MM.1S (cell line): ENCODE results near the gene KLHDC7B.

Source experiments
- DNase-seq: peaks from one replicate; pipeline ENCODE4 v3.0.0-alpha.2; 2015
- H2AFZ ChIP-seq: fragments of 300-600 bp; sonication (generic); 2 replicates; pipeline ENCODE4 v1.6.0; 2016; ENCODE audit warnings: antibody characterized with exemption, low read length
- H3F3A ChIP-seq: fragments of 300-600 bp; sonication (generic); 2 replicates; pipeline ENCODE4 v1.6.1; 2016; ENCODE audit warnings: mild to moderate bottlenecking, antibody characterized with exemption, low read length, moderate library complexity, mixed read lengths; ENCODE audit not compliant: insufficient read depth
- H3K27ac ChIP-seq: fragments of 300-600 bp; sonication (generic); 2 replicates; pipeline ENCODE4 v1.5.1; 2016; ENCODE audit warnings: mild to moderate bottlenecking, low read length
- H3K27me3 ChIP-seq: fragments of 300-600 bp; sonication (generic); replicated peaks from 2 replicates; pipeline ENCODE4 v1.6.0; 2016; ENCODE audit warnings: low read length; ENCODE audit not compliant: insufficient read depth
- H3K36me3 ChIP-seq: fragments of 300-600 bp; sonication (generic); replicated peaks from 2 replicates; pipeline ENCODE4 v1.6.1; 2016; ENCODE audit warnings: mild to moderate bottlenecking, low read length, mixed read lengths; ENCODE audit not compliant: insufficient read depth
- H3K4me1 ChIP-seq: fragments of 300-600 bp; sonication (generic); 2 replicates; pipeline ENCODE4 v1.6.1; 2016; ENCODE audit warnings: low read length, mixed read lengths
- H3K4me2 ChIP-seq: fragments of 300-600 bp; sonication (generic); 2 replicates; pipeline ENCODE4 v1.6.0; 2016; ENCODE audit warnings: low read depth, low read length
- H3K4me3 ChIP-seq: fragments of 300-600 bp; sonication (generic); 2 replicates; pipeline ENCODE4 v1.5.1; 2016; ENCODE audit warnings: low read length, mixed read lengths
- H3K79me2 ChIP-seq: fragments of 300-600 bp; sonication (generic); 2 replicates; pipeline ENCODE4 v1.6.1; 2016; ENCODE audit warnings: mixed run types, low read length, mixed read lengths
- H3K9ac ChIP-seq: fragments of 300-600 bp; sonication (generic); 2 replicates; pipeline ENCODE4 v1.6.1; 2016; ENCODE audit warnings: low read length, mixed read lengths
- H3K9me2 ChIP-seq: fragments of 300-600 bp; sonication (generic); replicated peaks from 2 replicates; pipeline ENCODE4 v1.6.1; 2016; ENCODE audit warnings: mild to moderate bottlenecking, low read length, mixed read lengths; ENCODE audit not compliant: insufficient read depth
- H3K9me3 ChIP-seq: fragments of 300-600 bp; sonication (generic); replicated peaks from 2 replicates; pipeline ENCODE4 v1.6.1; 2016; ENCODE audit warnings: mild to moderate bottlenecking, low read length, mixed read lengths; ENCODE audit not compliant: insufficient read depth
- H4K20me1 ChIP-seq: fragments of 300-600 bp; sonication (generic); 2 replicates; pipeline ENCODE4 v1.6.1; 2016; ENCODE audit warnings: mild to moderate bottlenecking, low read length, moderate library complexity, mixed read lengths; ENCODE audit not compliant: insufficient read depth
- EZH2 ChIP-seq: fragments of 300-600 bp; sonication (generic); optimal IDR thresholded peaks from 2 replicates; pipeline ENCODE3; 2017; ENCODE audit warnings: low read depth, mild to moderate bottlenecking, antibody characterized with exemption, low read length, mixed read lengths
- EZH2phosphoT487 ChIP-seq: fragments of 300-600 bp; sonication (generic); IDR thresholded peaks from 2 replicates; pipeline ENCODE4 v1.6.1; 2018; ENCODE audit warnings: antibody characterized with exemption, low read length
- TF ChIP-seq, protein P1 (sequence below): fragments of 300-600 bp; sonication (generic); IDR thresholded peaks from 2 replicates; pipeline ENCODE4 v1.5.1; 2016; ENCODE audit warnings: antibody characterized with exemption, low read length, mixed read lengths

KLHDC7B gene

DNA sequence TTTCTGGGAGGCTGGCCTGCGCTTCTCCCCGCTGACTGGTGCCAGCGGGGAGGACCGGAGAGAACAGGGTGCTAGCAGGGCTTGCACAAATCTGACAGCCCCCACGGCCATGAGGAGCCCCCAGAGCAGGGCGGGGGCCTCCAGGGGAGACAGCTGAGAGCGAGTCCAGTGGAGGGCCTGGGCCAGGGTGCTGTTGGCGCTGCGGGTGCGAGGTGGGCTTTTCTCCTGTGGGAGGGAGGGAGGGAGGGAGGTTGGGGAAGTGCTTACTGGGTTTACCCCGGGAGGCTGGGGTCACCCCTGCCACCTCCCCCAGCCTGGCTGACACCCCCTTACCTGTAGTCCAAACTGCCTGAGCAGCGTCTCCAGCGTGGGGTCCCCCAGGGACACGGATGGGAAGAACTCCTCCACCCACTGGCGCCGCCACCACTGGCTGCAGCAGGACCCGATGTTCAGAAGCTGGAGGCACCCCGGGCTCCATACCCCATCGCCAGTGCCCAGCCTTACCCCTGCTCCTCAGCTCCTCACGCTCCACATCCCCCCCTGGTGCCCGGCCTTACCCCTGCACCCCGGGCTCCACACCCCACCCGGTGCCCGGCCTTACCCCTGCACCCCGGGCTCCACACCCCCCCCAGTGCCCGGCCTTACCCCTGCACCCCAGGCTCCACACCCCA, 42.1 kb upstream of the KLHDC7B start:
- Histone ChIP-seq H3F3A (0 out of 2 replicates have a peak, but pooled peaks cover 1% of the 10 kb centered on the region), H3K9me2 (no peaks in the 10 kb centered on the region), H3K4me2 (no peak overlapping the region), H4K20me1 (no peaks in the 10 kb centered on the region), H3K36me3 (no peaks in the 10 kb centered on the region), H3K27ac (no peak overlapping the region), H3K9ac (no peak overlapping the region), H3K4me3 (no peak overlapping the region), H2AFZ (no peak overlapping the region), H3K27me3 (no peaks in the 10 kb centered on the region), H3K79me2 (peaks cover 32% of the 10 kb centered on the region), H3K4me1 (no peaks in the 10 kb centered on the region), H3K9me3 (no peaks in the 10 kb centered on the region)
- DNase-seq = no peak
- TF ChIP-seq, protein P1, sequence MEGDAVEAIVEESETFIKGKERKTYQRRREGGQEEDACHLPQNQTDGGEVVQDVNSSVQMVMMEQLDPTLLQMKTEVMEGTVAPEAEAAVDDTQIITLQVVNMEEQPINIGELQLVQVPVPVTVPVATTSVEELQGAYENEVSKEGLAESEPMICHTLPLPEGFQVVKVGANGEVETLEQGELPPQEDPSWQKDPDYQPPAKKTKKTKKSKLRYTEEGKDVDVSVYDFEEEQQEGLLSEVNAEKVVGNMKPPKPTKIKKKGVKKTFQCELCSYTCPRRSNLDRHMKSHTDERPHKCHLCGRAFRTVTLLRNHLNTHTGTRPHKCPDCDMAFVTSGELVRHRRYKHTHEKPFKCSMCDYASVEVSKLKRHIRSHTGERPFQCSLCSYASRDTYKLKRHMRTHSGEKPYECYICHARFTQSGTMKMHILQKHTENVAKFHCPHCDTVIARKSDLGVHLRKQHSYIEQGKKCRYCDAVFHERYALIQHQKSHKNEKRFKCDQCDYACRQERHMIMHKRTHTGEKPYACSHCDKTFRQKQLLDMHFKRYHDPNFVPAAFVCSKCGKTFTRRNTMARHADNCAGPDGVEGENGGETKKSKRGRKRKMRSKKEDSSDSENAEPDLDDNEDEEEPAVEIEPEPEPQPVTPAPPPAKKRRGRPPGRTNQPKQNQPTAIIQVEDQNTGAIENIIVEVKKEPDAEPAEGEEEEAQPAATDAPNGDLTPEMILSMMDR = no peak
- TF ChIP-seq EZH2phosphoT487 = no peak
- no peak for TF ChIP-seq EZH2

DNA sequence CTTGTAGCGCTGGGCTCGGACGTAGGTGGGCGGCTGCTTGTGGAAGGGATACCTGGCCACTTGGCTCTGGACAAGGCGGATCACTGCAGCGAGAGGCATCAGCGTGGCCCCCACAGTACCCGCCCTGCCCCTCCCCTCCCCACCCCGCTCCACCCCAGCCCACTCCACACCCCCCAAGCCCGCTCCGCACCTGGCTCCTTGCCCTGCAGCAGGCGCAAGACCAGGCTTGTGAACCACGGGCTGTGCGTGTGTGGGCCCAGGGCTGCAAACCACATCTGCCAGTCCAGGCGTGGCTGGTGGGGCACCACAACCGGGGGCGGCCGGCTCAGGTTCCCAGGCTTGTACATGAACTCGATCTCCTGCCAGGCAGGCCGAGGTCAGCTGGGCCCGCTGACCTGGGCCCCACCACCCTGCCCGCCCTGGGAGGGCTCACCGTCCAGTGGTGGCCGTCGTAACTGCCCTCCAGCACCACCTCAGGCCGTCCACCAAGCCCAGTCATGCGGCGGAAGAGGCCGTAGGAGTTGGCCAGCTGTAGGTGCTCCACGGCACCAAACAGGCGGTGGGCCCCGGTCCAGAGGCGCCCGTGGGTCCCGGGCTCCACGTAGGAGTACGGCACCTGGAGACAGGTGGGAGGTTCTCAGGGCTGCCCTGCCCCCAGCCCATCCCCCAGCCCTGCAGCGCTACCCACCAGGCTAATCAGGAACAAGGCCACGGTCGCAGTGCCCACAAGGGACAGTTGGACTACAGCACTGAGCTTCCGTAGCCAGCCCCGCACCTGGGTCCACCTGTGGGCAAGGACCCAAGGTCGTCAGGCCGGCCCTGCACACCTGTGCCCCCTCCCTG, 41.1 kb upstream of the KLHDC7B start:
- Histone ChIP-seq H3K36me3 (no peaks in the 10 kb centered on the region), H3K9me2 (no peaks in the 10 kb centered on the region), H3K9me3 (no peaks in the 10 kb centered on the region), H3K4me3 (no peak overlapping the region), H4K20me1 (no peaks in the 10 kb centered on the region), H3K4me1 (peaks cover 5% of the 10 kb centered on the region), H3F3A (no peaks in the 10 kb centered on the region), H2AFZ (no peak overlapping the region), H3K9ac (no peak overlapping the region), H3K79me2 (peaks cover 42% of the 10 kb centered on the region), H3K27me3 (no peaks in the 10 kb centered on the region), H3K4me2 (no peak overlapping the region), H3K27ac (no peak overlapping the region)
- DNase-seq = no peak
- TF ChIP-seq EZH2 (no peak), EZH2phosphoT487 (no peak)
- TF ChIP-seq, protein P1 = no peak

DNA sequence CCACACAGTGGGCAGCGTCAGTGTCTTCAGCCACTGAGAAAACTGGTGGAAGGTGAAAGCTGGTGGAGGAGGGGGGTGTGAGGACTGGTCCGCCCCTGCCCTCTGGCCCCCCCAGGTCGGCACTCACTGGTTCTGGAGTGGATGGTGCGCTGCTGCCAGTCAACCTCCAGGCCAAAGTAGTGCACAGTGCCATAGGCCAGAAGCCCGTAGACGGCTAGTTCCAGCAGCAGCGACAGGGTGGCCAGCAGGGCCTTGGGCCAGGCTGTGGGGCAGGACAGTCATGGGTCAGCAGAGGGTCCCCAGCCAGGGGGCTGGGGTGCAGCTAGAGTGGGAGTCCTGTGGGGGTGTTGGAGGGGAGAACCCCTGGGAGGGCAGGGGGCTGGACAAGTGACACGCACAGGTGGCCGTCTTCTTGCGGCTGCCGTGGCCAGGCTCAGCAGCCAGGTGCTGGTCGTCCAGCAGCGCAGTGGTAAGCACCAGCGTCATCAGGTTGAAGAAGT, 40.4 kb upstream of the KLHDC7B start:
- Histone ChIP-seq H3K79me2 (peaks cover 49% of the 10 kb centered on the region), H3K27ac (no peak overlapping the region)

More for the DNA sequence above, 40.4 kb upstream of the KLHDC7B start:
- Histone ChIP-seq H3K9ac (no peak overlapping the region), H3K4me3 (no peak overlapping the region), H3K36me3 (no peaks in the 10 kb centered on the region), H3K27me3 (no peaks in the 10 kb centered on the region), H3F3A (no peaks in the 10 kb centered on the region), H3K9me2 (no peaks in the 10 kb centered on the region), H3K4me2 (no peak overlapping the region), H2AFZ (no peak overlapping the region), H3K9me3 (no peaks in the 10 kb centered on the region), H3K4me1 (peaks cover 6% of the 10 kb centered on the region), H4K20me1 (no peaks in the 10 kb centered on the region)
- no peak for TF ChIP-seq EZH2
- TF ChIP-seq, protein P1 = no peak
- TF ChIP-seq EZH2phosphoT487 = no peak
- no peak for DNase-seq
